Measurements from ENCODE around the gene OPRL1.

Gene OPRL1

DNA sequence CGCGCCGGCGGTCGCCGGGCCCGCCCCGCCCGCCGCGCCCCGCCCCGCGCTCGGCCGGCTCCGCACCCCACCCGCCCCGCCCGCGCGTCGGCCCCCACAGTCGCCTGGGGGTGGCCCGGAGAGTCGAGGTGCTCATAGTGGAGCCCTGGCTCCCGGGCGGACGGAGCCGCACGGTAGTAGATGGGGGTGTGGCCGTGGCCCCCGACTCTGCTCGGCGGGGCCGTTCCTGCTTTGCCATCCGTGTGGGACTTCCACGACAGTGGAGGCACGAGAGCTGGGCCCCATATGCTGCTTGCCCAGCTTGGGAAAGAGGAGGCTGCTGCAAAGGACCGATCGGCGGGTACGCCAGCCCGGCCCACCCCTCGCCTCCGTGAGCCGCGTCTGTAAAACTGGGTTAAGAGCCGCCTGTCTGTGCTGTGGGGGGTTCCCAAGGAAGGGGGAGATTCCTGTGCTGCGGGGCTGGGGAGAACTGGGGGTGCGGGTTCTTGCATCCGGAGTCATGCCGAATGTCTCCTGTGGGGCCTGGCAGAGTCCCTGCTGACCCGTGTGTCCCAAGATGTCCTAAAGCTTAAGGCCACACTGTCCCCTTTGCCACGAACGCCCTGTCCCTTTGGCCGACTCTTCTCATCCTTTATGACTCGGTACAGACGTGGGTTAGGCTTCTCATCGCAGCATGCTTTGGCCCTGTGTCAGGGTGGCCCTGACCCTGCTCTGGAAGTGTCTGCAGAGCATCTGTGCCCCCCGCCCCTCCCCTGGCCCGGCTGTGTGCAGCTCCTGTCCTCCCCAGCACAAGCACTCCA is at the start of gene OPRL1:
OPRL1 (plus strand) TSS at position 70 of the 800 bp plus-strand sequence. CDS start 12,639 bp downstream, outside the sequence.
- DNase-seq: peak; percentile 45

DNA sequence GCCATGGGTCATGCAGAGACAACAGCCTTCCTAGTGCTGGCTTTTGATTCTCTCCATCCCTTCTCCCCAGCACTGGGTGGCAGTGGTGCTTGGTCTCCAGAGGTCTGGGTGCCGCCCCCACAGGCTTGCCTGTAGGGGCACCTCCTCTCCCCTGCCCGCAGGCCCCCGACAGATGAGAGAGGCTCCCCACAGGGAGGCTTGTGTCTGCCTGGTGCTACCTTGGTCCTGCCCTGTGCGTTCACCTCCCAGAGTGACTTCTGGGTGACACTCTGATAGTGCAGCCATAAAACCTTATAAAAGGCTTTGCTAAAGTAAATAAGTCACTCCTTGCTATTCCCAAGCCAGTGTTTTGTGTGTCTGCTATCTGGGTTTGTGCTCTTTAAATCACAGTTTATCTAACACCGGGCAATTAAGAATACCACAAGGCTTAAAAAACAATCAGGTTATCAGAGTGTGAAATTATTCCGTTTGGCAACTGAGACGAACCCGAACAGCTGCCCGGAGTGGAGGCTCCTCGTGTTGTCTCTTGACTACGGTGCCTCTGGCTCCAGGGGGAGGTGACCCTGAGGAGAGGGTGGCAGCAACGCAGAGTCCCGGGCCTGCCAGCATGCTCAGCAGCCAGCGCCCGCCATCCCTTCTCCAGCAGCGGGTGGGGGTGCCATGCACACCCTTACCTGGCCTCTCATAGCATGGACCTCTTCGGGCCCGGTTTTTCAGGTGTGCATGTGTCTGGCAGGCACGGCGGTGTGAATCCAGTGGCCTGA is 49.3 kb upstream of the OPRL1 start:
- no peak for DNase-seq

DNA sequence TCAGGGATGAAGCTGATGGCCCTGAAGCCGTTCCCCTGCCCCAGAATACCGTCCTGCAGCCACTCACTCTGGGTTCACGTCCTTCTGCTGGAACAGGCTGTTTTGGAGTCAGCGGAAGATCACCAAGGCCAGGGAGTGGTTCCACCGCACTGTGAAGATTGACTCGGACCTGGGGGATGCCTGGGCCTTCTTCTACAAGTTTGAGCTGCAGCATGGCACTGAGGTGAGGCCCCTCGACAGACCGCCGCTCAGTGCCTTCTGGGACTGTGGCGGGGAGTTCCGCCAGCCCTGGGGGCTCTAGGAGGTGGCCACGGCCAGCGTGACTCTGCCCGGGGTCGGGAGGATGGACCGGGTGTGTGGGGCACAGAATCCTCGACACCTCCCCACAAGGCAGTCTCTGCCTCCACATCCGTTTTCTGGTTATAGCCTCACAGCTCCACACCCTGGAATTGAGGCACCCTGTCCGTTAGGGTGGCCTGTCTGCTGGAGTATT is 48.0 kb upstream of the OPRL1 start:
- no peak for DNase-seq

DNA sequence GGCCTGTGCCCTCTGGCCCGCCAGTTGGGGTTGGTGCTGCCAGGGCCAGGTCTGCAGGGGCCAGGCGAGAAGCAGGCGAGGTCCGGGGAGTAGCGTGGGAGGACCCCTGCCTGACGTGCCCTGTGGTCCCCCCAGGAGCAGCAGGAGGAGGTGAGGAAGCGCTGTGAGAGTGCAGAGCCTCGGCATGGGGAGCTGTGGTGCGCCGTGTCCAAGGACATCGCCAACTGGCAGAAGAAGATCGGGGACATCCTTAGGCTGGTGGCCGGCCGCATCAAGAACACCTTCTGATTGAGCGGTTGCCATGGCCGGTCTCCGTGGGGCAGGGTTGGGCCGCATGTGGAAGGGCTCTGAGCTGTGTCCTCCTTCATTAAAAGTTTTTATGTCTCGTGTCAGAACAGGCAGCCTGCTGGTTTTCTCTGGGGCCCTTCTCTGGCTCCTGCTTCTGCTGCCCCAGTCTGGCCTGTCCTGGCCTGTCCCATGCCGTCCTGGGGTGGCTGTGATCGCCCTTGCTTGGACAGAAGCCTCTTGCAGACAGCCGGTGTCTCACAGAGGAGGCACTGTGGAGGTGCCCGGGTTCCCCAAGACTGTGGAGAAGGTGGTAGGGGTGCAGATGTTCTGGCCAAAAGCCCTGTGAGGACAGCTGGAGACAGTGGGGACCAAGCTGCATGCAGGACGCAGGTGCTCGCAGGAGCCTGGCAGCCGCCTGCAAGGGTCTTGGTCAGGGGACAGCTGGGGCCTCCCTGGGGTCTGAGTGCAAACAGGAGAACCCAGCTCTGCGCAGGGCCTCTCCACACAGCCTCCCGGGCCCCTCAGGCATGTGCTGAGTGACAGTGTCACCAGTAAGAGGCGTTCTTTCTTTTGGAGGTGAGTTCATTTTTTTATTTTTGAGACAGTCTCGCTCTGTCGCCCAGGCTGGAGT is 46.9 kb upstream of the OPRL1 start:
- DNase-seq: no peak

DNA sequence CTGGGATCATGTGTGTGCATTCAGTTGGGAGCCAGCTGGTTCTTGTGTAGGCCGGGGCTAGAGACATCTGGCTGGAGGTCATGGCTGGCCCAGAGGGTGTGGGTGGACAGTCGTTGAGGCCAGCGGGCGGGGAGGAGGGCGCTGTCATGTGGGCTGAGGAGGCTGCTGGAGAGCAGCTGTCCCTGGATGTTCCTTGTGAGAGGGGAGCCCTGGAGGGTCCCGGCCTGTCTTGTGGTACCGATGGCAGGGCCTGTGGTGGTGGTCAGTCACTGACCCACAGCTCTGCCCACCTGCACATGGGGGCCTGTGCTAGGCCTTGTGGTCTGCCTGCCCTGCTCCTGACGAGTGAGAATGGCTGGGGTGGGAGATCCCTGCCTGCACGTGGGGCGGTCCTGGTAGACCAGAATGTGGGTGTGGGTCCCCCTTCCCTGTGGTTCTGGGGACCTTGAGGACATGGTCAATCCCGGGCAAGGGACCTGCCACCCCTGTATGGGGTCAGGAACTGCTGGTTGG is 45.8 kb upstream of the OPRL1 start:
- DNase-seq: no peak

DNA sequence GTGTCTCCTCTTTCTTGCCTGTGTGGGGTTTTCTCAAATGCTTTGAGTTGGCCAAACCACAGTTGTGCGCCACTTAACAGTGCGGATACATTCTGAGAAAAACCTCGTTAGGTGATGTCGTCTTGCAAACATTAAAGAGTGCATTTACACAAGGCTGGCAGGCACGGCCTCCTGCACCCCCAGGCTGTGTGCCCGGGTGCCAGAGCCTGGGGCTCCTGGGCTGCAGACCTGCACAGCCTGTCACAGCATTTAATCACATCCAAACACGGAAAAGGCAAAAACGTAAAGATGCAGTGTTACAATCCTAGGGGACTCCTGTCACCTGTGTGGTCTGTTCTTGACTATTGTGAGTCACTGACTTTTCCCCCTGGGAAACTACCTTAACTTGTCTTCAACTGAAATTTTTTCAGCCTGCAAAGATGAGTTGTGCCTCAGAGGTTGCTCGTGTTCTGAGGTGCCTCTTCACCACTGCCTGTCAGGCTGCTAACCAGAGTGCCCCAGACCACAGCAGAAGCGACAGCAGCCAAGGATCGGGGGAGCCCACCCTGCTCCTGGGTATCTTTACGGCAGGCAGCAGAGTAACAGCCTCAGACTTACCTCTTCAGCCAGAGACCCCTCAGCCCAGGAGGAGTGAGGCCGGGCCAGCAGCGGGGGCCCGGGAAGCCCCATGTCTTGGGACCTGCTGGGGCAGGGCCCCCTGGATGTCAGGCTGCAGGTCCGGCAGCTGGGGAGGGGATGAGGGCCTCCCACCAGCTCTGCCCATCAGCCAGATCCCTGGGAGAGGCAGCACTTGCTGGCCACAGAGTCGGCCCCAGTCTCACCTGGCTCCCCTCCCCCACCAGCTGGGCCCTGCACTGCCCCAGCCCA is 44.6 kb upstream of the OPRL1 start:
- no peak for DNase-seq

DNA sequence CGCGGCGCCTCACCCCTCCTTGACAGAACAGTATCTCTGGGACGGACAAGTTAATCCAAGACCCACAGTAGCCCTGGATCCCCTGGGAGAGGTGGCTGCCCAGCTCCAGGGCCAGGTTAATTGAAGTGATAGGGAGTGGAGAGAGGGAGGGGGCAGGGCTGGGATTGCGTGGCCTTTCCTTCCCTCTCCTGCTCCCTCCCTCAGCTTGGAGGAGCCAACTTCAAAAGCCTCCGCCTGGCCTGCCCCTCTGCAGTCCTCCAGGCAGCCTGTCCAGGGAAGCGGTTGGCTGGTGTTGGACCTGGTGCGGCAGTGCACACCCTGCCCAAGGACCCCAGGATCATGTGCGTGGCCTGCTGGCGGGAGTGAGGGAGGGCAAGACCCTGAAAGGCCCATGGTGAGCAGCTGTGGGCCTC is 43.9 kb upstream of the OPRL1 start, which contains the start of gene C20orf204:
C20orf204 (plus strand) TSS at position 250 of the 413 bp plus-strand sequence; CDS start at position 392, 142 bp downstream.
- DNase-seq: peak; percentile 45

DNA sequence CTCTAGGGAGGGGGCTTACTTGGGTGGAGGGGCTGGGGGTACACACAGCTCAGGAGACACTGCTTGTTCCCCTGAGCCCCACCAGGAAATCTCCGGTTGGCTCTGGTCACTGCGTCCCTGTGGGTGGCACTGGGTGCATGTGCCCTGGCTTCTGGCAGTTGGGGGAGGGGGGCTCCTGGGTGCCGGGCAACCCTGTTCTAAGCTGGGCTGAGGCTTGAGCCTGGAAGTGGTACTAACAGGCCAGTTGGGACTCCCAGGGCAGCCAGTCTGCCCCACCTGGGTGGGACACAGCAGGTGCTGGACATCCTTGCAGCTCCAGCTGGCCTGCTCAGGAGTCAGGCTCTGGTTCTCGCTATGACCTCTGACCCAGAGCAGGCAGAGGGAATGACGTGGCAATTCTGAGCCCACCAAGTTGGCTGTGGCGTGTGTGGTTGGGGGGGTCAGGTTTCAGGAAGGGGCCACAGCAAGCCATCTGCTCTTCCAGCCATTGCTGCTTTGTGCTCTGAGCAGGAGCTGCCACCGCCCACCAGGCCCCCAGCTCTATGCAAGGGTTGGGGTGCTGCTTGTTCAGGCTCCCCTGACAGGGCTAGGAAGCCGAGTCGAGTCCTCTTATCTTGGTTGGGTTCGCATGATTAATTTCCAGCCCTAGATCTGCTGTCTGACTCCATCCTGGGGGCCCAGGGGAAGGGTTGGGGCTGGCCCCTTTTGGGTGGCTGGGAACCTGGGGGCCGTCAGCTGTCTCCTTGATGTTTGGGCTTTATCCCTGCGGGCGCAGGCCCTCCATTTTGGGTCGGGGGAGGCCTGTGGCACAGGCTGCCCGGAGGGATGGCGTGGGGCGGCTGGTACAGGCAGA is 43.3 kb upstream of the OPRL1 start:
- DNase-seq: no peak

DNA sequence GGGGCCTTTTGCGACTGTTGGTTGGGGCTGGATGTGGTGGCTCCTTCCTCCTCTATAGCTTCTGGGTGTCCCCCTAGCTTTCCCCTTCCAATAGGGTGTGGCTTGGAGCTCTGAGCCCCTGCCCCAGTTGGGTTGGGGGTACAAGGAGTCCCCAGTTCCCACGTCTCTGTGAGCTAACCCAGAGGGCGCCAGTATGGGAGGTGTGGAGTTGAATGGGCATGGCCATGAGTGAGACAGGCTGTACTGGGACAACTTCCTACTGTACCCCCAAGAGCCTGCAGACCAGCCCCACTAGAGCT is 42.7 kb upstream of the OPRL1 start:
- DNase-seq: no peak

DNA sequence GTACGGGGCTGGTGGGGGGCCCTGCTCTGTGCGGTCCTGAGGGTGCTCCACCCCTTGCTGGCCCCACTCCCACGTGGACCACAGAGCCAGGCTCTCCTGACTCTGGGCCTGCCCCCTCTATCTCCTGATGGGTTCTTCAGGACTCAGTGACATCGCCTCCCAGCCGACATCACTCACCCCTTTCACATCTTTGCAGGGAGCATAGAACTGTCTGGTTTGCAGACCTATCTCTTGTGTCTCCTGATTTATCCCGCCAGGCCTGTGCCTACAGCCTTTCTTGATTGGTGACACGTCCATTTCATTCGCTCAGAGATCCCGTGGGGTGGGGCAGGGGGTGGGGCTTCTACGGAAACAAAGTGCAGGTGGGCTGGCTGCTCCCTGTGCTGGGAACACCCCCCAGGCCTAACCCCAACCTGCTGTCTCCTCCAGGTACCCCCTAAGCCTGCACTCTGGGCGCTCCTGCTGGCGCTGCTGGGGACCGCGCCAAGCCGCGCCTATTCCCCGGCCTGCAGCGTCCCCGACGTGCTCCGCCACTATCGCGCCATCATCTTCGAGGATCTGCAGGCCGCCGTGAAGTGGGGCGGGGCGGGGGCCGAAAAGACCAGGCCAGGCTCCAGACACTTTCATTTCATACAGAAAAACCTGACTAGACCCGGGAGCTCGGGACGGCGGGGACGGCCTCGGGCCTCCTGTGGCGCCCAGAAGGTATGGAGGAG is 42.2 kb upstream of the OPRL1 start:
- no peak for DNase-seq

DNA sequence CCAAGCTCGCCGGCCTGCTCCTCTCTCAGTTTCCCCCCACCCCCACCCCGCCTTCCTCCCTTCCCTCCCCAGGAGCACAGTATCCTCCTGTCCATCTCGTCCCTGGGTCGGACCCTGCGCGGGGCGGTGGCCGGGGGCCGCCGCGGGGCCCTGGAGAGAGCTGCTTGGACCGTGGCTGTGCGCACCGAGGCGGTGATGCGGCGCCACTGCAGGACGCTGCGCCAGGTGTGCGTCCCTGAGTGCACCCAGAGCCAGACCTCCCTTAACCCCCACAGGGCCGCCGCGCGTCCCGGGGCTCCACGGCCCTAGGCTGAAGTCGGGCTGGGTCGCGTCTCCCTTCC is 41.7 kb upstream of the OPRL1 start:
- peak; percentile 45 for DNase-seq

DNA sequence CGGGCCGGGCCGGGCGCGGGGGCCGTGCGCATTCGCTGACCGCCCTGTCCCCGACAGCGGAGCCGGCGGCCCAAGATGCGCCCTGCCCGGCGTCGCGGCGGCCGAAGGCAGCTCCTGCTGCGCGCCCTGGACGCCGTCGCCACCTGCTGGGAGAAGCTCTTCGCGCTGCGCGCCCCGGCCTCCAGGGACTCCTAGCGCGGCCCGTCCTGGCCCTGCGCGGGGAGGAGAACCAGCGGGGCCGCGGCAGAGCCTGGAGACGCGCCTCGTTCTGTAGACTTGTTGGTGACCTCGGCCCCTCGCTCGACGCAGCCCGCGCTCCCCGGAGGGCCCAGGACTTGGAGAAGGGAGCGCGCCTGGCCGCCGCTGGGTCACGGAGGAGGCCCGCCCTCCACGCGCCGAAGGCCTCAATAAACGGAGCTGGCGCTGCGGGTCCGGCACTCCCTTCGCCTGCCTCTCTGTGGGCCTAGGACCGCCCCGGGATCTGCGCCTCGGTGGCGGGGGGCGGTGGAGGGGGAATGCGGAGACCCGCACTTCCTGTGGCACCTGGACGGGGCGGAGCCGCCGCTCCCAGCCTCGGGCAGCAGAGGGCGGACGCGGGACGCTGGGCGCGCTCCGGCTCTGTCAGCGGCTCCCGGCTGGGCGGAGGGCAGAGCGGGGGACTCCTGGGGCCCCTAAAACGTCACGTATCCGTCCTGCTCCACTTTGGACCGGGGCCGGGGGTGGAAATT is 41.2 kb upstream of the OPRL1 start:
- DNase-seq: peak; percentile 81

DNA sequence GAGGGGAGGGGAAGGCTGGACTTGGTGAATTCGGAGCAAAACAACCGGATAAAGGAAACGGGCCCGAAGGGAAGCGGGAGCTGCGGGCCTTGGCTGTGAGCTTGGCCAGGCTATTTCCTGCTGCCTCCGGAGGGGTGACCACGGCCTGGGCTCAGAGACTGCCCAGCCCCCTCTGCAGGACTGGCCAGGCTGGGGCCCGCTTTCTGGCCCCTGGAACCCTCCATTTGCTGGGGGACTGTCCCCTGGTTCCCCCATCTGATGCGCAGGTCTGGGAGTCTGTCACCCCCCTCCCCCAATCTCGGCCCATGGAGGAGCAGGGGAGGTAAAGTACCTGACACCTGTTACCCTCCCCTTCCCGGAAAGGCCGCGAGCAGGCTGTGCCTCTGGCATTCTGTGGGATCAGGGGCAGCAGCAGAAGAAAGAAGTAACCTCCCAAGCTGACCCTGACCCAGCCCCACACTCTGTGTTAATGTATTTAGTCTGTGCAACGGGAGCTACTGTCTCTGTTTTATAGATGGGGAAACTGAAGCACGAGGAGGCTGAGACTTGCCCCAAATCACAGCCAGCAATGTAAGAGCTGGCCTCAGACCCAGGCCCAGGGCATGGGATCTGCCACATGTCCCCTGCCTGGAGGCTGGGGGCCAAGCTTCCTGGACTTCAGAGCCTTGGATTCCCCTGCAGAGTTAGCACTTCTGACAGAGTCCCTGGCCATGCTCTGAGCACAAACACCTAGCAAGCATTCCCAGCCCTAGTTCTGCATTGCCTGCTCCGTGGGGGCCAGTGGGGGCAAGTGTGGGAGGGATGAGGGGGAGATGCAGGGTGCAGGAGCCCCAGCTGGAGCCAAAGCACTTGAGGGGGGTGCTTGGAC is 40.4 kb upstream of the OPRL1 start:
- no peak for DNase-seq

DNA sequence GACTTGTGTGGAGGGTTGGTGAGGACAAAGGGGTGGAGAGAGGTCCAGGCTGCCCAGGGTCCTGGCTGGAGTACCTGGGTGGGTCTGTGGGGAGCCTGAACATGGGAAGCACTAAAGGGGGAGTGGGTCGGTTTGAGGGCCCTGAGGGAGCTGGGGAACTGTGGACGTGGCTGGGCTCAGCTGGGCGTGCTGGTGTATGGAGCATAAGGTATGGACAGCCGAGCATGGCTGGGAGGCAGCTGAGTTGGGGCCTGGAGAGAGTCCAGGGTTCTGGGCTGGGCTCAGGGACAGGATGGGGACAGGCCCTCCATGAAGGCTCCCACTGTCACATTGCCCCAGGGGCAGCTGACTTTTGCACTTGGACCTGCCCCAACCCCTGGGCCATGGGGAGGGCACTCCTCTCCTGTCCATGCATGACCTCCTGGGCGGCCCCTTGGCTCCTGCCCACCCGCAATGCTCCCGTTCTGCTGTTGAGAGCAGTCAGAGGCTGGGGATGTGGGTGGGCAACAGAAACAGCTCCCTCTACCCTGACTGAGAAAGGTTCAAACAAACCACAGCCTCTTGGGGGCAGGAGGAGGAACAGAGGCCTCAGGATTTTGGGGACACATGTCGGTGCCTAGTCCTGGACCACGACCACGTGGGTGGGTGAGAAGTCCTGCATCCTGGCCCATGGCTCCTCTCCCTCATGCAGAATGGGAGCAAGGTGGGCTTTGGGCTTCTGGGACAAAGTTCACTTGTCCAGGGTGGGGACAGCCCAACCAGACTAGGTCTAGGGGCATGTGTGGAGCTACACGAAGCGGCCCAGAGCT is 39.4 kb upstream of the OPRL1 start:
- no peak for DNase-seq

DNA sequence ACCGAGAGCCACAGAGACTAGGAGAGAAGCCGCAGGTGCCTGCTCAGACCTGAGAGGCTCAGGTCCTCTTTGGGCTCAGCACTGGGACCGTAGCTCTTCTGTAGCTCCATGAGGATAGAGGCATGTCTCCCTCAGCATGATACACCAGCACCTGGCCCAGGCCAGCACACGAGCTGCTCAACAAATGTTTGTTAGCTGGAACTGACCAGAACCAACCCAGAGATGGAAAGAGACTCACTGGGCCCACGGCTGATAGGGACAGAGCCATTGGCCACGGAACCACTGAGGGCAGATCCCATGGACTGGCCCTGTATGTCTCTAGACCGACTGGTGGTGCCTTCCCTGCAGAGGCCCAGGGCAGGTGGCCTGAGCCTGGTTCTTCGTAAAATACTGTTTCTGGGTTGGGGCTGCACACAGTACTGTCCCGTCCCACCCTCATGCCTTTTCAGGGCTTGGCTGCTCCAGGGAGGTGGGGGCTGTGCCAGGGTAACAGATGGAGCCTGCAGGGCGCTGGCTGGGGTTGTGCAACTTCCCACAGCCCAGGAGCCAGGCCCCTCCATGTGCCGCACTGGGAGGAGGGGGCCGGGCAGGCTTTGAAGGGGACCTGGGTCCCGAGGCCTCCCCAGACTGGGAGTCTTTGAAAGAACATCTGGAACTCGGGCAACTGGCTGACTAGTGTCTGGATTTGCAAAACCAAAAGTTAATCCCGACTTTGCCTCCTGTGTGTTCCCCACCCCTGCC is 38.7 kb upstream of the OPRL1 start:
- no peak for DNase-seq

DNA sequence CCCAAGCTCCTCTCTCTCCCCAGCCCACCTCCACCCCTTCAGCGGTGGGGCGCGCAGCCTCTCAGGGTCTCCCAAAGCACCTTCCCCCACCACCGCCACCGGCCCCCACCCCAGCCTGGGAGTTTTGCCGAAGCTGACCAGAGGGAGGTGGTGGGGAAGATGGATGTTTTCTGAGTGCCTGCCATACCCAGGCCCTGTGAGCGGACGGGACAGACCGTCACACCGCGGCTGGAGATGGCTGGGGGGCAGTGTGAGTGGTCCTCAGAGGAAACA is 38.2 kb upstream of the OPRL1 start:
- no peak for DNase-seq

All from right forelimb (tissue), 1 donor.